Measurements from ENCODE around the gene CLCN6. TPM values are rescaled to one million over a fixed set of nuclear protein-coding genes. Genes with fewer than 3 reads are reported as not detected.

CLCN6 gene
- total RNA-seq, 1 donor from 2014 or later: 30.4 TPM

DNA sequence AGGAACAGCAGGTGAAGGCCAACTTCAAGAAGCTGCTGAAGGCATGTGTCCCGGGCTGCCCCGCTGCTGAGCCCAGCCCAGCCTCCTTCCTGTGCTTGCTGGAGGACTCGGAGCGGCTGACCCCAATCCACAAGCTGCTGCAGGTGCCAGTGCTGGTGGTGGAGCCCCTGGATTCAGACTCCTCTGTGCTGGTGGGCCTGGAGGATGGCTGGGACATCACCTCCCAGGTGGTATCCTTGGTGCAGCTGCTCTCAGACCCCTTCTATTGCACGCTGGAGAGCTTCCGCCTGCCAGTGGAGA, 72.8 kb downstream of the CLCN6 start:
- TF ChIP-seq, protein P1, sequence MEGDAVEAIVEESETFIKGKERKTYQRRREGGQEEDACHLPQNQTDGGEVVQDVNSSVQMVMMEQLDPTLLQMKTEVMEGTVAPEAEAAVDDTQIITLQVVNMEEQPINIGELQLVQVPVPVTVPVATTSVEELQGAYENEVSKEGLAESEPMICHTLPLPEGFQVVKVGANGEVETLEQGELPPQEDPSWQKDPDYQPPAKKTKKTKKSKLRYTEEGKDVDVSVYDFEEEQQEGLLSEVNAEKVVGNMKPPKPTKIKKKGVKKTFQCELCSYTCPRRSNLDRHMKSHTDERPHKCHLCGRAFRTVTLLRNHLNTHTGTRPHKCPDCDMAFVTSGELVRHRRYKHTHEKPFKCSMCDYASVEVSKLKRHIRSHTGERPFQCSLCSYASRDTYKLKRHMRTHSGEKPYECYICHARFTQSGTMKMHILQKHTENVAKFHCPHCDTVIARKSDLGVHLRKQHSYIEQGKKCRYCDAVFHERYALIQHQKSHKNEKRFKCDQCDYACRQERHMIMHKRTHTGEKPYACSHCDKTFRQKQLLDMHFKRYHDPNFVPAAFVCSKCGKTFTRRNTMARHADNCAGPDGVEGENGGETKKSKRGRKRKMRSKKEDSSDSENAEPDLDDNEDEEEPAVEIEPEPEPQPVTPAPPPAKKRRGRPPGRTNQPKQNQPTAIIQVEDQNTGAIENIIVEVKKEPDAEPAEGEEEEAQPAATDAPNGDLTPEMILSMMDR (IDR thresholded peaks at IDR 0.05): no peak
- no peak overlapping the region for H3K27ac Mint-ChIP-seq (ENCODE audit: unreplicated experiment)
- no peaks in the 10 kb centered on the region for H3K36me3 Mint-ChIP-seq (ENCODE audit: unreplicated experiment)
- no peak overlapping the region for H3K4me3 Mint-ChIP-seq (ENCODE audit: unreplicated experiment)
- no peak for DNase-seq (ENCODE audit: extremely low spot score, unreplicated experiment)
- H3K9me3 Mint-ChIP-seq (ENCODE audit: unreplicated experiment): no peaks in the 10 kb centered on the region
- peaks cover 5% of the 10 kb centered on the region for H3K4me1 Mint-ChIP-seq (ENCODE audit: unreplicated experiment)
- H3K27me3 Mint-ChIP-seq (ENCODE audit: unreplicated experiment): peaks cover 15% of the 10 kb centered on the region

GRCh38 chr1:11879311-11880180, 73.6 kb downstream of the CLCN6 start:
- H3K4me3 Mint-ChIP-seq (ENCODE audit: unreplicated experiment): no peak overlapping the region
- peaks cover 13% of the 10 kb centered on the region for H3K27me3 Mint-ChIP-seq (ENCODE audit: unreplicated experiment)
- no peaks in the 10 kb centered on the region for H3K36me3 Mint-ChIP-seq (ENCODE audit: unreplicated experiment)
- H3K27ac Mint-ChIP-seq (ENCODE audit: unreplicated experiment): no peak overlapping the region
- no peaks in the 10 kb centered on the region for H3K9me3 Mint-ChIP-seq (ENCODE audit: unreplicated experiment)
- TF ChIP-seq, protein P1 (IDR thresholded peaks at IDR 0.05): no peak
- peaks cover 5% of the 10 kb centered on the region for H3K4me1 Mint-ChIP-seq (ENCODE audit: unreplicated experiment)
- DNase-seq (ENCODE audit: extremely low spot score, unreplicated experiment): no peak

DNA sequence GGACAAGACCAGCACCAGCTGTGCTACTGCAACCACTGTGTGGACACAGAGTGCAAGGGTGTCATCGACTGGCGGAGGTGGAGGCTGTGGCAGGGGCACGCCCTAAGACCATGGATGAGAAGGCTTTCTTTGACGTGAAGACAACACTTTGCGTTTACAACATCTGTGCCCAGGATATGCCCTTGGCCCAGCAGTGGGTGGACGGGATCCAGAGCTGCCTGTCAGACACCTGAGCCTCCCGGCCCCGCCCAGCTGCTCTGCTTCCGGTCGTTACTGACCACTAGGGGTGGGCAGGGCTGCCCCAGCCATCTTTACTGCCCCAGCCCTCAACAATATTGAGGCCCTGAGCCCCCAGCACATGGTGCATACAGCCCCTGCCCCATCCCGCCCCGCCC, 74.2 kb downstream of the CLCN6 start:
- DNase-seq (ENCODE audit: extremely low spot score, unreplicated experiment): no peak
- Mint-ChIP-seq H3K4me3 (ENCODE audit: unreplicated experiment) (no peak overlapping the region), H3K27ac (ENCODE audit: unreplicated experiment) (no peak overlapping the region), H3K9me3 (ENCODE audit: unreplicated experiment) (no peaks in the 10 kb centered on the region), H3K27me3 (ENCODE audit: unreplicated experiment) (peaks cover 13% of the 10 kb centered on the region), H3K4me1 (ENCODE audit: unreplicated experiment) (peaks cover 5% of the 10 kb centered on the region), H3K36me3 (ENCODE audit: unreplicated experiment) (no peaks in the 10 kb centered on the region)
- TF ChIP-seq, protein P1 (IDR thresholded peaks at IDR 0.05): no peak

DNA sequence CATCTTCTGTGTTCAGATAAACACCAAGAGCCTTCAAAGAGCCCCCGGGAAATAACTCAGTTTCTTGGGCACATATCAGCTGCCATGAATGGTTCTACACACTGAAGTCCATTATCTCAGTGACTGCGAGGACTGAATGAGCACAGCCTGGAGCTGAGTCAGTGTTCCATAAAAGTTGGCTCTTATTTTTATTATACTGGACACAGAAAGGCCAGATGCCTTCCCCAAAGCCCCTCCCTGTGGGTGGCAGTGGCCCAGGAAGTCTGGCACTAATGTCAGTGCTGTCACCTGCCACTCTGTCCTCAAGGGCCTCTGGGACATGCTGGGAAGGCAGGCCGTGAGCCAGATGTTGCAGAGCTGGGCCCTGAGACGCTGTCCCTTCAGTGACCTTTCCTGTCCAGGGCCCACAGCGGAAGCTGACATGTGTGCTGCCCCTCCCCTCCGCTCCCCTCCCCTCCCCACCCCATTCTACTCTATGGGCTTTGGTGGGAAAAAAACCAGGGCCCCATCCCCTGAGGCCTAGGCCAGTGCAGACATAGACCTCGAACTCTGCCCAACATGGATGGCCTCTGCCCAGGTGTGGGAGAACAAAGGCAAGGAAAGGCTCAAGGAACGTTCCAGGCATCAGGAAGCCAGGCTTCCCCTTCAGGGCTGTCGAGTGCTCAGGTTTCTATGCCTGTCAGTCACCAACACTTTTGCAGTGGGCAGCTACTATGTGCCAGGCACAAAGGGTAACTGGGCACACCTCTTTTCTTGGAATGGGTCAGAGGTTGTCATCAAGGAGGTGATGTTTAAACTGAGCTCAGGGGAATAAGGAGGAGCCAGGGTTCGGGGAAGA, 75.1 kb downstream of the CLCN6 start:
- peaks cover 13% of the 10 kb centered on the region for H3K27me3 Mint-ChIP-seq (ENCODE audit: unreplicated experiment)
- TF ChIP-seq, protein P1 (IDR thresholded peaks at IDR 0.05): no peak
- H3K4me3 Mint-ChIP-seq (ENCODE audit: unreplicated experiment): no peak overlapping the region
- no peak for DNase-seq (ENCODE audit: extremely low spot score, unreplicated experiment)
- peaks cover 5% of the 10 kb centered on the region for H3K4me1 Mint-ChIP-seq (ENCODE audit: unreplicated experiment)
- no peaks in the 10 kb centered on the region for H3K9me3 Mint-ChIP-seq (ENCODE audit: unreplicated experiment)
- H3K27ac Mint-ChIP-seq (ENCODE audit: unreplicated experiment): no peak overlapping the region
- no peaks in the 10 kb centered on the region for H3K36me3 Mint-ChIP-seq (ENCODE audit: unreplicated experiment)
